Umbilical cord (tissue), 2 donors: ENCODE measurements around the gene NLN. TPM values are rescaled to one million over a fixed set of nuclear protein-coding genes. Genes with fewer than 3 reads are reported as not detected.
"Not testable (repeated sequence)": the region's sequence is repeated elsewhere in the genome, so short reads cannot be mapped to it uniquely, and the experiment has no call there.

ENCODE experiments used
- DNase-seq: peaks from one replicate; pipeline ENCODE4 v3.0.0-alpha.2; 2015; ENCODE audit warnings: low spot score
- total RNA-seq: library from RNA; depleted of rRNA; stranded (reverse); fragments of >200 nt; gene quantifications from one replicate; pipeline ENCODE4 v1.2.3, GENCODE V29; 2014; ENCODE audit warnings: low replicate concordance; ENCODE audit not compliant: insufficient read depth

The NLN gene
- total RNA-seq, 1 donor from 2014 or later = 10.4 TPM

- not testable (repeated sequence) for DNase-seq
Observed at GRCh38 chr5:65772963-65773362, 51.0 kb downstream of the NLN start.

- DNase-seq = peak; percentile 87
Observed at GRCh38 chr5:65774346-65774745, 52.3 kb downstream of the NLN start.

- DNase-seq = no peak
Observed at GRCh38 chr5:65775476-65775875, 53.5 kb downstream of the NLN start.

GRCh38 chr5:65776441-65777141, 54.6 kb downstream of the NLN start:
- DNase-seq = peak; percentile 82

- no peak for DNase-seq
Observed at GRCh38 chr5:65778126-65778525, 56.1 kb downstream of the NLN start.

- DNase-seq = no peak
Observed at GRCh38 chr5:65779643-65780042, 57.6 kb downstream of the NLN start.

- not testable (repeated sequence) for DNase-seq
Observed at GRCh38 chr5:65788296-65788695, 66.3 kb downstream of the NLN start.

- no peak for DNase-seq
Observed at GRCh38 chr5:65790371-65791163, 68.6 kb downstream of the NLN start.

GRCh38 chr5:65791712-65792673, 70.0 kb downstream of the NLN start:
- no peak for DNase-seq

- no peak for DNase-seq
Observed at GRCh38 chr5:65796269-65796668, 74.3 kb downstream of the NLN start.

GRCh38 chr5:65796751-65797316, 74.8 kb downstream of the NLN start:
- no peak for DNase-seq

- DNase-seq = no peak
Observed at GRCh38 chr5:65797481-65797880, 75.5 kb downstream of the NLN start.

GRCh38 chr5:65799857-65800256, 77.9 kb downstream of the NLN start:
- no peak for DNase-seq

- no peak for DNase-seq
Observed at GRCh38 chr5:65800775-65801174, 78.8 kb downstream of the NLN start.

GRCh38 chr5:65801352-65801783, 79.4 kb downstream of the NLN start:
- no peak for DNase-seq

- no peak for DNase-seq
Observed at GRCh38 chr5:65802080-65802479, 80.1 kb downstream of the NLN start.

- no peak for DNase-seq
Observed at GRCh38 chr5:65802820-65803219, 80.8 kb downstream of the NLN start.

- no peak for DNase-seq
Observed at GRCh38 chr5:65803699-65804391, 81.8 kb downstream of the NLN start.

- DNase-seq = no peak
Observed at GRCh38 chr5:65805089-65805488, 83.1 kb downstream of the NLN start.

GRCh38 chr5:65807494-65807893, 85.5 kb downstream of the NLN start:
- not testable (repeated sequence) for DNase-seq

- DNase-seq = peak; percentile 35
Observed at GRCh38 chr5:65808251-65808741, 86.3 kb downstream of the NLN start.
